HuH-7 (cell line): ENCODE measurements around the gene ING2.
"Not testable (repeated sequence)": the region's sequence is repeated elsewhere in the genome, so short reads cannot be mapped to it uniquely, and the experiment has no call there.

Experiments used
- DNase-seq: peaks from one replicate; pipeline ENCODE4 v3.0.0; 2011; ENCODE audit warnings: low spot score

Gene ING2

DNA sequence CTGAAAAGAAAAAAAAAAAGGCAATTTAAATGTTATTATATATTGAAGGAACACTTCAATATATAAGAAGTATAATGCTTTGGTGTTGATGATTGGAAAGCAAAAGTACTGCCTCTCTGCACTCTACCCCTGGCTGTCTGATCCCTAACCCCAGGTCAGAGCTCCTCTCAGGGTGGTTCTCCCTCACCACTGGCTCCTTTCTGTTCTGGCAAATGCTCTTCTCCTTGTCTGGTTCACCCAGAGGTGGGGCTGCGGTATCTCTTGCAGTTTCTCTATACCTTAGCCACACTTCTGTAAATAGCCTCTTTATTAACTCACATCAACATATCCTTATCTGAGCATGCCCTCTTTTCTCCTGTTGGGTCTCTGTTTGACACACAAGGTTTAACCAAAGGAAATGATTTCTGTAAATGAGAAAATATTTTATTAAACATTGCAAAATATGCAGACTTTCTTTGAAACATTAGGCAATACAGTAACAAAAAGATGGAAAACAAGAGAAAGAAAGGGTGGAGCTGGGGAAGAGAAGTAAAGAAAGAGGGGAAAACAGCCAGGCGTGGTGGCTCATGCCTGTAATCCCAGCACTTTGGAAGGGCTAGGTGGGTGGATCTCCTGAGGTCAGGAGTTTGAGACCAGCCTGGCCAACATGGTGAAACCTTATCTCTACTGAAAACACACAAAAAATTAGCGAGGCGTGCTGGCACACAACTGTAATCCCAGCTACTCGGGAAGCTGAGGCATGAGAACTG is 45.7 kb downstream of the ING2 start:
- no peak for DNase-seq

DNA sequence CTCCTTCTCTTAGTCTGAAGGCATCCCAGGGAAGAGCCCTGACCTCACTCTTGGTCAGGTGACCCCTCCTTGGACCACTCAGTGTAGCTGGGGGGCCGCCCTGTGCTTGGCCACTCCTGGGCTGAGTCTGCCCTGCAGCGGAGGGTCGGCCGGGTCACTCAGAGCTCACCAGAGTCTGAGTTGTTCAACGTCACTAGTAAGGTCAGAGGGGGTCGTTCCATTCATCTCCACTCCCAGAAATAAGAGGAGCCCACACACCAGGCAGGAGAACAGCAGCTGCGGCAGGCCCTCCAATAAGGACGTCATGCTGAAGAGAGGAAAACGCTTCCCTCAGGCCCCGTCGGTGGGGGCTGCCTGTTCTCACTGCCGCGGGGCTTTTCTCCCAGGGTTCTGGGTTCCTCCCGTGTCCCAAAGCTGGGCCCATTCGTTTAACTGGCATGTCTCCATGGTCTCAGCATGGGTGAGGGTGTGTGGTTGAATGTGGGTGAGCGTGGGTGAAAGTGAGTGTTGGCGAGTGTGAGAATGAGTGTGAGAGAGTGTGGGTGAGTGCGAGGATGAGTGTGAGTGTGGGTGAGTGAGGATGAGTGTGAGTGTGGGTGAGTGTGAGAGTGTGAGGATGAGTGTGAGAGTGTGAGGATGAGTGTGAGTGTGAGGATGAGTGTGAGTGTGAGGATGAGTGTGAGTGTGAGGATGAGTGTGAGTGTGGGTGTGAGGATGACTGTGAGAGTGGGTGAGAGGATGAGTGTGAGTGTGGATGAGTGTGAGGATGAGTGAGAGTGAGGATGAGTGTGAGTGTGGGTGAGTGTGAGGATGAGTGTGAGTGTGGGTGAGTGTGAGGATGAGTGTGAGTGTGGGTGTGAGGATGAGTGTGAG is 47.7 kb downstream of the ING2 start:
- no peak for DNase-seq

DNA sequence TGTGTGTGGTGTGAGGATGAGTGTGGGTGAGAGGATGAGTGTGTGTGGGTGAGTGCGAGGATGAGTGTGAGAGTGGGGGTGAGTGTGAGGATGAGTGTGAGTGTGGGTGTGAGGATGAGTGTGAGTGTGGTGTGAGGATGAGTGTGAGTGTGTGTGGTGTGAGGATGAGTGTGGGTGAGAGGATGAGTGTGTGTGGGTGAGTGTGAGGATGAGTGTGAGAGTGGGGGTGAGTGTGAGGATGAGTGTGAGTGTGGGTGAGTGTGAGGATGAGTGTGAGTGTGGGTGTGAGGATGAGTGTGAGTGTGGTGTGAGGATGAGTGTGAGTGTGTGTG is 48.3 kb downstream of the ING2 start:
- not testable (repeated sequence) for DNase-seq

DNA sequence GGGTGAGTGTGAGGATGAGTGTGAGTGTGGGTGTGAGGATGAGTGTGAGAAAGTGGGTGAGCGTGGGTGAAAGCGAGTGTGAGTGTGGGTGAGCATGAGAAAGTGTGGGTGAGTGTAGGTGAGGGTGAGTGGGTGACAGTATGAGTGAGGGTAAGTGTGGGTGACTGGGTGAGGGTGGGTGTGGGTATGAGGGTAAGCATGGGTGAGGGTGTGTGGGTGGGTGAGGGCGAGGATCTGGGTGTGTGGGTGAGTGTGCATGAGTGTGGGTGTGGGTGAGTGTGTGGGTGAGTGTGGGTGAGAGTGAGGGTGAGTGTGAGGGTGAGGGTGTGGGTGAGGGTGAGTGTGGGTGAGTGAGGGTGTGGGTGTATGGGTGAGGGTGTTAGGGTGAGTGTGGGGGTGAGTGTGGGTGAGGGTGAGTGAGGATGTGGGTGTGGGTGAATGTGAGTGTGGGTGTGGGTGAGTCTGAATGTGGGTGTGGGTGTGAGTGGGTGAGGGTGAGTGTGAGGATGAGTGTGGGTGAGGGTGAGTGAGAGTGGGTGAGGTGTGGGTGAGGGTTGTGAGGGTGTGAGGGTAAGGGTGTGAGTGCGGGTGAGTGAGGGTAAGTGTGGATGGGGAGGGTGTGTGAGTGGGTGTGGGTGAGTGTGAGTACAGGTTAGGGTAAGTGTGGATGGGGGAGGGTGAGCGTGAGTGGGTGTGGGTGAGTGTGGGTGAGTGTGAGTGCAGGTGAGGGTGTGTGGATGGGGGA is 48.9 kb downstream of the ING2 start:
- DNase-seq, result no peak

DNA sequence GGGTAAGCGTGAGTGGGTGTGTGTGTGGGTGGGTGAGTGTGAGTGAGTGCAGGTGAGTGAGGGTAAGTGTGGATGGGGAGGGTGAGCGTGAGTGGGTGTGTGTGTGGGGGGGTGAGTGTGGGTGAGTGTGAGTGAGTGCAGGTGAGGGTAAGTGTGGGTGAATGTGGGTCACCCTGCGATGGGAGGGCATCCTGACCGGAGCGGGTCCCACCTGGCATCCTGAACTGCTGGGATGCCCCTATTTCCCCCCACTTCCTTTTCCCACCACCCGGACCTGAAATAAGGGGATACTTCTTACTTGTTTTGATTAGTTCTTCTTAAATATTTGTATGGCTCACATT is 49.5 kb downstream of the ING2 start:
- no peak for DNase-seq

DNA sequence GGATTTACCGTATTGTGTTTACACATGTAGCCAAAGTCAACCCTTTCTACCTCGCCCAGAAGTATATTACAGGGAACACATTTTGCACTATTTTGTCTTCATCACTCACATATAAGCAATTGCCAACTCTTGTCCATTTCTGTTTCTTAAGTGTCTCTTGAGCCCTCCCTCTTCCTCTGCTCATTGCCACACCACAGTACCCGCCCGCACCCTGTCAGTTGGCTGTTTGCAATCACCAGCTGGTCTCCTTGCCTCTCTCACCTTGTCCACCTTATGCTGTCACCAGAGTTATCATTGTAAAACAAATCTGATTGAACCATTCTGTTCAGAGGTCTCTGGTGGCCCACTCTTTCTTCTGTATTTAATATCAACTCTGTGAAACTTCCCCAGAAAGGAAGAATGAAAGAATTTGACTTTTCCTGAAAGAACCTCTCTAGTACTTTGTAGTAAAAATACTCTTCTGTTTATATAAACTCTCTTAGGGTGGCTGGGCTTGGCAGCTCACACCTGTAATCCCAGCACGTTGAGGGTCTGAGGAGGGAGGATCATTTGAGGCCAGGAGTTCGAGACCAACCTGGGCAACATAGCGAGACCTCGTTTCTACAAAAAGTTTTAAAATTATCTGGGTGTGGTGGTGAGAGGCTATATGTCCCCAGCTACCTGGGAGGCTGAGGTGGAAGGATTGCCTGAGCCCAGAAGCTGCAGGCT is 50.2 kb downstream of the ING2 start:
- DNase-seq, result no peak

DNA sequence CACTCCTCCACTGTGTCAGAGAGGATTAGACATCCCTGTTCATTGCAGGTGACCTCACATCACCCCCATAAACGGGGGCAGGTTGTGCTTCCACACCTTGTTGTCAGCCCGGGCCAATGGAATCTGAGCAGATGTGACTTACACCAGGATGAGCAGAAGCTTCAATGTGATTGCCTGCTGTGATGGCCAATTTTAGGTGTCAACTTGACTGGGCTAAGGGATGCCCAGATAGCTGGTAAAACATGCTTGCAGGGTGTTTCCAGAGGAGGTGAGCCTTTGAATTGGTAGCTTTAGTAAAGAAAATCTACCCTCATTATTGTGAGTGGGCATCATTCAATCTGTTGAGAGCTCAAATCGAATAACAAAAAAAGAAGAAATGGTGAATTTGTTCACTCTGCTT is 52.1 kb downstream of the ING2 start:
- no peak for DNase-seq

DNA sequence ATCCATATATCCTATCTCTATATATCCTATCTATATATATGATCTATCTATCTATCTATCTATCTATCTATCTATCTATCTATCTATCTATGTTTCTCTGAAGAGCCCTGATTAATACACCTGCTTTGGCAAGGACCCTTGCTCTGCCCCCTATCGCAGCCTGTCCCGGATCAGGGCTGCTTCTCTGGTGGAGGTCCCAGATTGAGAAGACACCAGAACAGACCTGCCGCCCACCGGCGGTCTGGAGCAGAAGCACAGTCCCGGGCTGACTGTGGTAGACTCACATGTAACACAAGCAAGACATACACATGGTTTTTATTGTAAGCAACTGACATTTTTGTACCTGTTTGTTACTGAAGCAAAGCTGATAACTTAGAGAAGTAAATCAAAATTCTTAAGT is 52.8 kb downstream of the ING2 start:
- DNase-seq, result no peak

DNA sequence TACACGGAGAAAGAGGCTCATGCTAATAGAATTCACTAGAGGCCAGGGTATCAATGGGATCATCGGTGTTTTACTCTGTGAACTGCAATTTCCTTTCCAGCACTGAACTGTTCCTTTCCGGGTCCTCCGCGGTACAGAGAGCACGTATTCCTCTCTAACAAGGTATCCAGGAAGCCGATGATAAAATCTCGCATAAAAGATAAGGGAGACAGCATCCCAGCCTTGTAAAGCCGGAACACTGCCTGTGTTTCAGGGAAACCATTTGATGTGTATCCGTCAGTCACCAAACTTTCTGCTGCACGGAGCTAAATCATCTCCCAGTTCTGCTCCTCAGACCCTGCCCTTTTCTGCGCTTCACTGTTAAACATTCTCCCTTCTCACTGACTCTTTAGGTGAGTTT is 54.0 kb downstream of the ING2 start:
- DNase-seq, result no peak

DNA sequence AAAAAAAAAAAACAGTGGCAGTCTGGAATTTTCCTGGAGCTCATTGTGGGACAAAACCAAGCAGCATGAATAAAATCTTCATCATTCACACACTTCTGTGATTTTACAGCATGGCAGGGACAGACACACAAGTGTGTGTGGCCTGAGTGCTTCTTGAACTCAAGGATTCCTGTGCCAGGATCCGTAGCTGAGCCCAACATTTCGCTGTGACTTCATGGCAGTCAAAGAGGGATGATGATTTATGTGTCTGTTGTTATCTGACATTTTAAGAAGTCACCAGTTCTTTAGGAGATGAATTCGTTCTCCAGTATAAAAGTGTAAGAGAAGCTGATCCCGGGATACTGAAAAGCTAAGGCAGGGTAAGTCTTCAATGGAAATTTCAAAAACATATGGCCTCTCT is 57.0 kb downstream of the ING2 start:
- DNase-seq, result no peak
